ENCODE results near the gene CDX2.
"Not testable (repeated sequence)": the region's sequence is repeated elsewhere in the genome, so short reads cannot be mapped to it uniquely, and the experiment has no call there.

The CDX2 gene

GRCh38 chr13:27964741-27965323 is 4.3 kb downstream of the CDX2 start:
- Mint-ChIP-seq H3K4me1 (peaks cover 10% of the 10 kb centered on the region), H3K4me3 (no peak overlapping the region)
- CTCF ChIA-PET: interaction anchor here (0.9 kb wide), 1 partner anchor 11 kb away, joined by 3 read pairs; no protein-coding TSS in a partner anchor

GRCh38 chr13:27964206-27964605 is 4.9 kb downstream of the CDX2 start:
- not testable (repeated sequence) for H3K4me3 Mint-ChIP-seq, H3K27ac Mint-ChIP-seq, DNase-seq, H3K9me3 Mint-ChIP-seq, H3K36me3 Mint-ChIP-seq, H3K4me1 Mint-ChIP-seq
- CTCF ChIA-PET: interaction anchor here (0.9 kb wide), 1 partner anchor 11 kb away, joined by 3 read pairs; no protein-coding TSS in a partner anchor
- peaks cover 100% of the 10 kb centered on the region for H3K27me3 Mint-ChIP-seq

More at GRCh38 chr13:27964741-27965323, 4.3 kb downstream of the CDX2 start:
- Mint-ChIP-seq H3K9me3 (no peaks in the 10 kb centered on the region), H3K27ac (no peak overlapping the region), H3K27me3 (peaks cover 100% of the 10 kb centered on the region), H3K36me3 (no peaks in the 10 kb centered on the region)
- DNase-seq: no peak

- DNase-seq: no peak
- CTCF ChIA-PET: no interaction called here
- Mint-ChIP-seq H3K4me1 (peaks cover 7% of the 10 kb centered on the region), H3K4me3 (no peak overlapping the region), H3K27me3 (peaks cover 100% of the 10 kb centered on the region), H3K36me3 (no peaks in the 10 kb centered on the region), H3K27ac (no peak overlapping the region), H3K9me3 (no peaks in the 10 kb centered on the region)
These were observed 5.6 kb downstream of the CDX2 start for GRCh38 chr13:27963491-27963890.

- Mint-ChIP-seq H3K36me3 (no peaks in the 10 kb centered on the region), H3K27ac (no peak overlapping the region), H3K4me3 (no peak overlapping the region), H3K9me3 (no peaks in the 10 kb centered on the region), H3K4me1 (peaks cover 7% of the 10 kb centered on the region), H3K27me3 (peaks cover 100% of the 10 kb centered on the region)
- no peak for DNase-seq
- CTCF ChIA-PET: no interaction called here
These were observed 6.1 kb downstream of the CDX2 start for GRCh38 chr13:27962982-27963381.

GRCh38 chr13:27962128-27962841 is 6.8 kb downstream of the CDX2 start:
- no peaks in the 10 kb centered on the region for H3K36me3 Mint-ChIP-seq
- no peaks in the 10 kb centered on the region for H3K9me3 Mint-ChIP-seq
- peaks cover 7% of the 10 kb centered on the region for H3K4me1 Mint-ChIP-seq
- no peak for DNase-seq
- H3K4me3 Mint-ChIP-seq: no peak overlapping the region
- H3K27ac Mint-ChIP-seq: no peak overlapping the region
- H3K27me3 Mint-ChIP-seq: peaks cover 100% of the 10 kb centered on the region
- CTCF ChIA-PET: interaction anchor here (1.4 kb wide), 1 partner anchor 137 kb away, joined by 5 read pairs; no protein-coding TSS in a partner anchor

GRCh38 chr13:27961227-27962085 is 7.7 kb downstream of the CDX2 start:
- peaks cover 7% of the 10 kb centered on the region for H3K4me1 Mint-ChIP-seq
- CTCF ChIA-PET: interaction anchor here (1.1 to 1.4 kb wide), 2 partner anchors 34 to 136 kb away, joined by 3 to 5 read pairs; no protein-coding TSS in a partner anchor
- no peak overlapping the region for H3K4me3 Mint-ChIP-seq
- no peaks in the 10 kb centered on the region for H3K9me3 Mint-ChIP-seq
- DNase-seq: no peak
- H3K27ac Mint-ChIP-seq: no peak overlapping the region
- peaks cover 99% of the 10 kb centered on the region for H3K27me3 Mint-ChIP-seq
- H3K36me3 Mint-ChIP-seq: no peaks in the 10 kb centered on the region

GRCh38 chr13:27960362-27961226 is 8.5 kb downstream of the CDX2 start:
- Mint-ChIP-seq H3K36me3 (no peaks in the 10 kb centered on the region), H3K27ac (no peak overlapping the region), H3K9me3 (no peaks in the 10 kb centered on the region), H3K27me3 (peaks cover 99% of the 10 kb centered on the region), H3K4me1 (peaks cover 7% of the 10 kb centered on the region), H3K4me3 (peak overlapping the region; percentile 23)
- peak; percentile 55 for DNase-seq
- CTCF ChIA-PET: interaction anchor here (0.9 to 1.4 kb wide), 3 partner anchors 33 to 135 kb away, joined by 3 to 5 read pairs (median 3); no protein-coding TSS in a partner anchor

GRCh38 chr13:27959976-27960361 is 9.1 kb downstream of the CDX2 start:
- CTCF ChIA-PET: interaction anchor here (0.9 kb wide), 1 partner anchor 129 kb away, joined by 3 read pairs; no protein-coding TSS in a partner anchor
- H3K27me3 Mint-ChIP-seq: peaks cover 99% of the 10 kb centered on the region
- H3K4me3 Mint-ChIP-seq: peak overlapping the region; percentile 23
- peaks cover 7% of the 10 kb centered on the region for H3K4me1 Mint-ChIP-seq
- H3K27ac Mint-ChIP-seq: no peak overlapping the region
- no peaks in the 10 kb centered on the region for H3K36me3 Mint-ChIP-seq
- H3K9me3 Mint-ChIP-seq: no peaks in the 10 kb centered on the region
- no peak for DNase-seq

GRCh38 chr13:27956576-27957300 is 12.4 kb downstream of the CDX2 start:
- H3K4me1 Mint-ChIP-seq: peaks cover 21% of the 10 kb centered on the region
- no peak for DNase-seq
- no peak overlapping the region for H3K27ac Mint-ChIP-seq
- peaks cover 1% of the 10 kb centered on the region for H3K36me3 Mint-ChIP-seq
- H3K27me3 Mint-ChIP-seq: peaks cover 95% of the 10 kb centered on the region
- CTCF ChIA-PET: interaction anchor here (0.9 to 7.0 kb wide), 4 partner anchors 23 to 129 kb away, joined by 3 to 41 read pairs (median 4); no protein-coding TSS in a partner anchor
- H3K9me3 Mint-ChIP-seq: no peaks in the 10 kb centered on the region
- no peak overlapping the region for H3K4me3 Mint-ChIP-seq

- no peak overlapping the region for H3K27ac Mint-ChIP-seq
- H3K4me3 Mint-ChIP-seq: no peak overlapping the region
- H3K4me1 Mint-ChIP-seq: peaks cover 16% of the 10 kb centered on the region
- H3K9me3 Mint-ChIP-seq: no peaks in the 10 kb centered on the region
- DNase-seq: no peak
- CTCF ChIA-PET: interaction anchor here (0.6 to 7.0 kb wide), 7 partner anchors 13 to 581 kb away, joined by 3 to 41 read pairs (median 3); no protein-coding TSS in a partner anchor
- peaks cover 89% of the 10 kb centered on the region for H3K27me3 Mint-ChIP-seq
- H3K36me3 Mint-ChIP-seq: peaks cover 1% of the 10 kb centered on the region
These were observed 14.0 kb downstream of the CDX2 start for GRCh38 chr13:27955014-27955591.

- Mint-ChIP-seq H3K27ac (no peak overlapping the region), H3K27me3 (peaks cover 82% of the 10 kb centered on the region), H3K36me3 (peaks cover 1% of the 10 kb centered on the region), H3K9me3 (no peaks in the 10 kb centered on the region), H3K4me1 (peaks cover 13% of the 10 kb centered on the region), H3K4me3 (peak overlapping the region; percentile 57)
- CTCF ChIA-PET: interaction anchor here (0.6 to 7.0 kb wide), 14 partner anchors 10 to 969 kb away, joined by 3 to 41 read pairs (median 4); no protein-coding TSS in a partner anchor
- DNase-seq: no peak
These were observed 14.7 kb downstream of the CDX2 start for GRCh38 chr13:27954406-27954851.

GRCh38 chr13:27953676-27954405 is 15.3 kb downstream of the CDX2 start:
- no peaks in the 10 kb centered on the region for H3K9me3 Mint-ChIP-seq
- H3K27me3 Mint-ChIP-seq: peaks cover 77% of the 10 kb centered on the region
- peak overlapping the region; percentile 67 for H3K27ac Mint-ChIP-seq
- peaks cover 1% of the 10 kb centered on the region for H3K36me3 Mint-ChIP-seq
- peaks cover 13% of the 10 kb centered on the region for H3K4me1 Mint-ChIP-seq
- peak overlapping the region; percentile 60 for H3K4me3 Mint-ChIP-seq
- CTCF ChIA-PET: interaction anchor here (0.8 to 7.0 kb wide), 20 partner anchors 11 to 969 kb away, joined by 3 to 41 read pairs (median 4); no protein-coding TSS in a partner anchor
- peak; percentile 69 for DNase-seq

All from activated naive CD4-positive, alpha-beta T cell treated with anti-CD3 and anti-CD28 coated beads, Interleukin-2, amount 10 ng/mL, durations not matched to agents 7 days and 5 days (primary cell).